Neuronal stem cell (in vitro differentiated cells): ENCODE measurements around the gene DMXL1.

Source experiments
- DNase-seq: peaks from one replicate; pipeline ENCODE4 v3.0.0-alpha.2; 2013; ENCODE audit warnings: low spot score
- H2AFZ ChIP-seq: one replicate; pipeline ENCODE4 v1.6.1; 2013; ENCODE audit warnings: mild to moderate bottlenecking, low read length, inconsistent platforms
- H2AK5ac ChIP-seq: 2 replicates; pipeline ENCODE4 v1.6.1; 2013; ENCODE audit warnings: low read depth, mild to moderate bottlenecking, inconsistent platforms, low read length, moderate library complexity, mixed read lengths
- H2BK120ac ChIP-seq: 2 replicates; pipeline ENCODE4 v1.6.1; 2013; ENCODE audit warnings: low read depth, mild to moderate bottlenecking, inconsistent platforms, low read length, moderate library complexity, mixed read lengths
- H2BK12ac ChIP-seq: one replicate; pipeline ENCODE4 v1.6.1; 2013; ENCODE audit warnings: low read length, inconsistent platforms
- H2BK15ac ChIP-seq: 2 replicates; pipeline ENCODE4 v1.6.1; 2013; ENCODE audit warnings: mild to moderate bottlenecking, low read length, inconsistent platforms, mixed read lengths
- H2BK5ac ChIP-seq: one replicate; pipeline ENCODE4 v1.6.1; 2013; ENCODE audit warnings: inconsistent platforms, mild to moderate bottlenecking, low read length, moderate library complexity
- H3K14ac ChIP-seq: one replicate; pipeline ENCODE4 v1.6.1; 2013; ENCODE audit warnings: low read length, inconsistent platforms
- H3K18ac ChIP-seq: 2 replicates; pipeline ENCODE4 v1.6.1; 2013; ENCODE audit warnings: low read length, inconsistent platforms
- H3K23ac ChIP-seq: 2 replicates; pipeline ENCODE4 v1.6.1; 2013; ENCODE audit warnings: low read depth, mild to moderate bottlenecking, mixed read lengths, low read length, inconsistent platforms; ENCODE audit not compliant: poor library complexity
- H3K27ac ChIP-seq: replicated peaks from 3 replicates; pipeline ENCODE4 v1.5.1; 2013; ENCODE audit warnings: low read length, inconsistent platforms
- H3K27me3 ChIP-seq, 3 experiments: 2 replicates each; pipeline ENCODE4 v1.6.1; 2013; ENCODE audit warnings: low read length in 3 of 3, mild to moderate bottlenecking in 2 of 3, inconsistent platforms in 1 of 3, low read depth in 1 of 3, mixed read lengths in 1 of 3, moderate library complexity in 1 of 3; ENCODE audit not compliant: control insufficient read depth in 3 of 3, insufficient read depth in 3 of 3
- H3K36me3 ChIP-seq, 2 donors: replicated peaks in 1 of 2; 2 replicates each; pipeline ENCODE4 v1.6.1; 2013; ENCODE audit warnings: low read length in 2 of 2; ENCODE audit not compliant: control insufficient read depth in 2 of 2, insufficient read depth in 2 of 2
- H3K4ac ChIP-seq: 2 replicates; pipeline ENCODE4 v1.6.1; 2013; ENCODE audit warnings: inconsistent platforms, mild to moderate bottlenecking, low read length, moderate library complexity
- H3K4me1 ChIP-seq, 2 donors: 1 replicate in 1 of 2; 2 replicates in 1 of 2; pipeline ENCODE4 v1.6.1; 2013; ENCODE audit warnings: low read length in 2 of 2, low read depth in 1 of 2; ENCODE audit not compliant: control insufficient read depth in 2 of 2, insufficient read depth in 1 of 2
- H3K4me2 ChIP-seq: one replicate; pipeline ENCODE4 v1.6.1; 2013; ENCODE audit warnings: mild to moderate bottlenecking, low read length, inconsistent platforms; ENCODE audit not compliant: insufficient read depth, poor library complexity, severe bottlenecking
- H3K4me3 ChIP-seq, 2 donors: 2 replicates each; pipeline ENCODE4 v1.5.1; 2013; ENCODE audit warnings: low read length in 2 of 2, mild to moderate bottlenecking in 2 of 2, inconsistent platforms in 1 of 2, moderate library complexity in 1 of 2
- H3K79me1 ChIP-seq: one replicate; pipeline ENCODE4 v1.6.1; 2013; ENCODE audit warnings: low read depth, mild to moderate bottlenecking, inconsistent platforms, low read length, moderate library complexity
- H3K9ac ChIP-seq: one replicate; pipeline ENCODE4 v1.6.1; 2013; ENCODE audit warnings: mild to moderate bottlenecking, low read depth, low read length, inconsistent platforms; ENCODE audit not compliant: poor library complexity
- H3K9me3 ChIP-seq, 2 donors: replicated peaks in 1 of 2; 2 replicates each; pipeline versions ENCODE3 to v1.6.1; 2013; ENCODE audit warnings: low read length in 2 of 2, mild to moderate bottlenecking in 2 of 2, inconsistent platforms in 1 of 2, low read depth in 1 of 2, mixed read lengths in 1 of 2, moderate library complexity in 1 of 2; ENCODE audit not compliant: control insufficient read depth in 2 of 2, insufficient read depth in 1 of 2
- H4K8ac ChIP-seq: one replicate; pipeline ENCODE4 v1.6.1; 2013; ENCODE audit warnings: low read depth, mild to moderate bottlenecking, inconsistent platforms, low read length, moderate library complexity
- H4K91ac ChIP-seq: one replicate; pipeline ENCODE4 v1.6.1; 2013; ENCODE audit warnings: low read length, low read depth, mild to moderate bottlenecking, inconsistent platforms; ENCODE audit not compliant: poor library complexity
- WGBS, 2 donors: extraction: QIAGEN DNeasy Blood & Tissue Kit; methylation state at CpG; one replicate each; pipeline ENCODE4 v1.1.7; 2013; ENCODE audit warnings: missing lambda C conversion rate in 2 of 2, mixed read lengths in 1 of 2; ENCODE audit not compliant: insufficient read length in 2 of 2, insufficient replicate concordance in 1 of 2; ENCODE audit errors: extremely low coverage in 2 of 2; 5-methylcytosine and 5-hydroxymethylcytosine counted together

The DMXL1 gene

DNA sequence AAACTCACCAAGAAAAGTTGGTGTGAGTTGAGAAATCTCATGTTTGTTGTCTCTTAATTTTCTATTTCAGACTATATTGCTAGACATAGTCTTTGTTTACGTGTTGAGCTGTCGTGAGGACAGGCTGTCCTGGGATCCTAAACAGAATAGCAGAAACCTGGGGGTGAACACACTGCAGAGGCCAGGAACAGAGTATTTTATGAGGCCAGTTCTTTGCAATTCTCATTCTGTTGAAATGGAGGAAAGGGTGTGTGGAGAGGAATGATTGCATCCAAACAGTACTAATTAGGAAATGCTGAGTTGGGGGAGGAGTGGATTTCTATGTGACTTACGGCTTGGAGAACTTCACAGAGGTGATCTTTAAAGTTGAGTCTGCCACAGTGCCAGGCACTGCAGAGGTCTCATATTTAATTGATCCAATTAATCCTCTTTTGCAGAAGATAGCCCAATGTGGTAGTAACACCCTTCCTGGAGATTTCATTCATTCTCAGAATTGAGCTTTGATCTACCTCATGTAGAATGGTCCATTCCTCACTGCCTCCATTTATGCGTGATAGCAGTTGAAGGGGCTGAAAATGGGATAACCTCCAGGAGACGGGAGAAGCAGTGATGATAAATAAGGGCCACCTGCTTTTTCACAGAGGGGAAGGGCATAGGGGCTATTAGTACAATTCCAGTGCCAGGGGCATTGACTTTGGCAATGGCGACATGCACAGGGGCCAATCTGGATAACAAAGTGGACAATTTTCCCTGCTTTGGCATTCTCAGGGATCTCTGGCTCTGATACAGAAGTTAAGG is 200.3 kb downstream of the DMXL1 start:
- Histone ChIP-seq H3K9ac (no peak overlapping the region), H3K27ac (no peak overlapping the region), H3K4me2 (no peak overlapping the region), H3K14ac (no peak overlapping the region), H3K9me3 (peaks cover 0 to 13% of the 10 kb centered on the region in 2 donors), H2BK120ac (no peak overlapping the region), H3K4ac (no peak overlapping the region), H2AFZ (no peak overlapping the region), H3K18ac (no peak overlapping the region), H3K79me1 (peaks cover 3% of the 10 kb centered on the region), H3K27me3 (no peaks in the 10 kb centered on the region), H2BK5ac (no peak overlapping the region), H4K8ac (no peak overlapping the region), H3K4me1 (peaks cover 0 to 4% of the 10 kb centered on the region in 2 donors), H3K23ac (no peak overlapping the region), H4K91ac (no peak overlapping the region), H3K4me3 (no peak overlapping the region), H2BK12ac (no peak overlapping the region), H2AK5ac (no peak overlapping the region), H3K36me3 (no peaks in the 10 kb centered on the region), H2BK15ac (no peak overlapping the region)
- DNase-seq, result no peak
- WGBS, 2 donors, result no CpG with 5 or more reads among the region's 6 CpGs

DNA sequence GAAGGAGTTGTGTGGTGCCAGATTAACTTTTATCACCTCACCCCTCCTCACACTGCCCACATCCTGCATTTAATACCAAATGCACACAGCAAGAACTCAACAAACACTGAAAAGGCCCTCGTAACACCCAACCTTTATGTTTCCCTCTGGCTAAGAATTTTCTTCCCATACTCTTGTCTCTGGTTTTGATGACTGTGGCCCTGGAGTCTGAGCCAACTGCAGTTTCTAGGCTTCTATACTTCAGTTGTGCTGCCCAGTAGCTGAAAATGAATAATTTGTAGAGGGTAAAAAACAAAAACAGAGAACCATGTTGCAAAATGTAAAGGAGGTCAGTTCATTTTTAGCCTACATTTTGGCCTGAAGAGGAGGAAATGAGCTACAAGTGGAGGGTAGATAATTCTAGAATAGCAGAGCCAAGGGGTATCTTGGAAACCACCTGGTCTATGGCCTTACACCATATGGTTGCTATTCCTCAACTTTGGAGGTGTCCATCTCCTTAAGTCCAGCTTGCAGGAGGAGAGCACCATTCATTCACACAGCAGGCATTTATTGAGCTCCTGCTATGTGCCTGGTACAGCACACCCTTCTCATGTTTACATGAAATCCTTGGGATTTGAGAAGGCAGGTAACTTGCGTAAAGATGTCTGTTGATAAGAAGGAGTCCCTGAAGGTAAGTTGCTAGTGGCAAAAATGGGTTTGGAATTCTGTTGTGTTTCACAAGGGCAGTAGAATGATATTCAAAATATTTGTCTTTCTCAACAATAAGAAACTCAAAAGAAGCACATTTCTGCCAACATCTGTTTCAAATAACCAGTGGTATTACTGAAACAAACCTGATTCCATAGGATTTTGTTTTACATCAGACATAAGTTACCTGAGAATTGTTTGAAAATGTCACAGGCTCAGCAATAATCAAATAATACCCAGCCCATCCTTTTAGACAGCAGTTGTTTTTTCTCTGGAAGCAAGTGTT is 201.2 kb downstream of the DMXL1 start:
- no peak overlapping the region for H2AK5ac ChIP-seq
- no peak overlapping the region for H2BK12ac ChIP-seq
- no peak overlapping the region for H2AFZ ChIP-seq
- no peak overlapping the region for H3K27ac ChIP-seq
- H3K79me1 ChIP-seq, result peaks cover 3% of the 10 kb centered on the region
- no peak overlapping the region for H2BK120ac ChIP-seq
- H3K18ac ChIP-seq, result no peak overlapping the region
- H3K14ac ChIP-seq, result no peak overlapping the region
- no peaks in the 10 kb centered on the region for H3K36me3 ChIP-seq
- H2BK15ac ChIP-seq, result no peak overlapping the region
- no peak overlapping the region for H2BK5ac ChIP-seq
- H3K4me3 ChIP-seq, result no peak overlapping the region
- no peak overlapping the region for H3K9ac ChIP-seq
- H4K91ac ChIP-seq, result no peak overlapping the region
- no peak overlapping the region for H3K4me2 ChIP-seq
- no peak overlapping the region for H4K8ac ChIP-seq
- no CpG with 5 or more reads among the region's 2 CpGs for WGBS, 2 donors
- peaks cover 0 to 4% of the 10 kb centered on the region in 2 donors for H3K4me1 ChIP-seq
- no peak for DNase-seq
- H3K4ac ChIP-seq, result no peak overlapping the region
- H3K23ac ChIP-seq, result no peak overlapping the region
- H3K9me3 ChIP-seq, result peaks cover 0 to 4% of the 10 kb centered on the region in 2 donors
- H3K27me3 ChIP-seq, result no peaks in the 10 kb centered on the region

DNA sequence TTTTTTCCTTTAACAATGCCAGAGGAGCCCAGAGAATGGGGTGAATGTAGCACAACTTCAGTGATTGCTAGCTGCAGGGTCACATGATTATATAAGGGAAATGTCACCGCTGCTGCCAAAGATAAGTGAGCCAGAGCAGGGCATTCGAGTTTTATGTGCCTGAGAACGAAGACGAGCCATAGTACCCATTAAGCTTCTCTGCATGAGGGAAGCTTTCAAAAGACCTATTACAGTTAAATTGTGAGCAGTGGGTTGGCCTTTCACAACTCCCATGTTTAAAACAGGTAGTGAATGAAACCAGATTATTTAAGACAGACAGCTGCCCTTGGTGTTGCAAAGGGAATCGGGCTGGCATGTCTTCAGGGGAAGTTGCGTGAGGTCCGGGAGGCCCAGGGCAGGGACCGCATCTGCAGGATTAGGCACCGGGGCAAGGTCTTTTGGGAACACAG is 202.5 kb downstream of the DMXL1 start:
- Histone ChIP-seq H2BK5ac (no peak overlapping the region), H3K4me1 (peaks cover 0 to 5% of the 10 kb centered on the region in 2 donors), H2BK12ac (no peak overlapping the region), H3K36me3 (no peaks in the 10 kb centered on the region), H2BK15ac (no peak overlapping the region), H3K27me3 (no peaks in the 10 kb centered on the region), H3K18ac (no peak overlapping the region), H3K4me3 (no peak overlapping the region), H2BK120ac (no peak overlapping the region), H3K14ac (no peak overlapping the region), H3K9ac (no peak overlapping the region), H3K9me3 (no peaks in the 10 kb centered on the region), H3K4ac (no peak overlapping the region), H4K8ac (no peak overlapping the region), H3K23ac (no peak overlapping the region), H3K27ac (no peak overlapping the region), H2AK5ac (no peak overlapping the region), H3K79me1 (peaks cover 3% of the 10 kb centered on the region), H2AFZ (no peak overlapping the region), H3K4me2 (no peak overlapping the region), H4K91ac (no peak overlapping the region)
- WGBS, 2 donors, result no CpG with 5 or more reads among the region's 9 CpGs
- DNase-seq, result no peak
